Measurements from ENCODE around the gene ZSWIM6. TPM values are rescaled to one million over a fixed set of nuclear protein-coding genes. Genes with fewer than 3 reads are reported as not detected.

The ZSWIM6 gene
- total and polyA plus RNA-seq, 3 experiments from 2014 or later = 0.64 to 6.0 (median 5.9) TPM

DNA sequence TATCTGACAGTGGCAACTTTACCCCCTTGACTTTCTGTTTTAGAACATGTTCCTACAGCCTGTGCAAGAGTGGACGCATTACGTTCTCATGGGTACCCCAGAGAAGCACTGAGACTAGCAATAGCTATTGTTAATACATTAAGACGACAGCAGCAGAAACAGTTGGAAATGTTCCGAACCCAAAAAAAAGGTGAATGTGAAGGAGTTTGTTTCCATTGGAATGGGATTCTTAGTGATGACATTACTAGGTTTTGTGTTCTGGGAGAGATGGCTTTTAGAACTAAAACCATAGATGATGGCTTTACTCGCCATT is 194.1 kb downstream of the ZSWIM6 start:
- DNase-seq = no peak
- Mint-ChIP-seq H3K9me3 (no peaks in the 10 kb centered on the region), H3K27me3 (no peaks in the 10 kb centered on the region), H3K27ac (no peak overlapping the region), H3K4me1 (no peaks in the 10 kb centered on the region), H3K36me3 (peaks cover 29 to 56% (median 34%) of the 10 kb centered on the region in 3 donors), H3K4me3 (no peak overlapping the region)
- ChIA-PET CTCF (no interaction called here), POLR2A (no interaction called here)
- Histone ChIP-seq H3K27ac (ENCODE audit: low read depth, low read length) (no peak overlapping the region), H3K4me3 (ENCODE audit: low read length) (no peak overlapping the region), H3K4me1 (ENCODE audit: insufficient read depth, low read length) (no peaks in the 10 kb centered on the region), H3K27me3 (ENCODE audit: insufficient read depth, low read length, poor library complexity, severe bottlenecking) (no peaks in the 10 kb centered on the region), H3K36me3 (ENCODE audit: insufficient read depth, low read length) (no peaks in the 10 kb centered on the region), H3K9me3 (ENCODE audit: low read length) (no peaks in the 10 kb centered on the region)

DNA sequence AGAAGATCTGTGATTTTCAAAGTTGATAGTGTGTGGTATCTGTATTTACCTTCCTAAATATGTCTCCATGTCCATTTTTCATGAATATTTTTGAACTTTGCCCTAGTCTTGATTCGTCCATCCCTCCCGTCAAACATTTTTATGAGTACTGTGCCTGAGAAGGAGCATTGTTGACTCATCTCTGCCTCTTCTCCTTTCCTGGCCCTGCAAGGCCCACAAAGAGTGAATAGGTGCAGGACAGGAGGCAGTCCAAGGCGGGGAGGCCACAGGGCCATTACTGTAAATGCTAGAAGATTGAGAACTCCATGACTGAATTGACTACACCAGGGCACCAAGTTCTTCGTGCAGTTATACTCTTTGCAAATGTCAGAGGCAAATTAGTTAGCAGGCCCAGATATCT is 200.9 kb downstream of the ZSWIM6 start:
- Mint-ChIP-seq H3K4me3 (no peak overlapping the region), H3K4me1 (peaks cover 13 to 25% (median 13%) of the 10 kb centered on the region in 3 donors), H3K9me3 (peaks cover 0 to 11% (median 3%) of the 10 kb centered on the region in 5 donors), H3K36me3 (peaks cover 27 to 67% (median 43%) of the 10 kb centered on the region in 3 donors), H3K27ac (no peak overlapping the region), H3K27me3 (no peaks in the 10 kb centered on the region)
- no peaks in the 10 kb centered on the region for H3K9me3 ChIP-seq (ENCODE audit: low read length)
- H3K4me3 ChIP-seq (ENCODE audit: low read length) = no peak overlapping the region
- H3K36me3 ChIP-seq (ENCODE audit: insufficient read depth, low read length) = no peaks in the 10 kb centered on the region
- H3K27ac ChIP-seq (ENCODE audit: low read depth, low read length) = no peak overlapping the region
- ChIA-PET CTCF (no interaction called here), POLR2A (no interaction called here)
- peaks cover 7% of the 10 kb centered on the region for H3K4me1 ChIP-seq (ENCODE audit: insufficient read depth, low read length)
- DNase-seq = no peak
- no peaks in the 10 kb centered on the region for H3K27me3 ChIP-seq (ENCODE audit: insufficient read depth, low read length, poor library complexity, severe bottlenecking)

DNA sequence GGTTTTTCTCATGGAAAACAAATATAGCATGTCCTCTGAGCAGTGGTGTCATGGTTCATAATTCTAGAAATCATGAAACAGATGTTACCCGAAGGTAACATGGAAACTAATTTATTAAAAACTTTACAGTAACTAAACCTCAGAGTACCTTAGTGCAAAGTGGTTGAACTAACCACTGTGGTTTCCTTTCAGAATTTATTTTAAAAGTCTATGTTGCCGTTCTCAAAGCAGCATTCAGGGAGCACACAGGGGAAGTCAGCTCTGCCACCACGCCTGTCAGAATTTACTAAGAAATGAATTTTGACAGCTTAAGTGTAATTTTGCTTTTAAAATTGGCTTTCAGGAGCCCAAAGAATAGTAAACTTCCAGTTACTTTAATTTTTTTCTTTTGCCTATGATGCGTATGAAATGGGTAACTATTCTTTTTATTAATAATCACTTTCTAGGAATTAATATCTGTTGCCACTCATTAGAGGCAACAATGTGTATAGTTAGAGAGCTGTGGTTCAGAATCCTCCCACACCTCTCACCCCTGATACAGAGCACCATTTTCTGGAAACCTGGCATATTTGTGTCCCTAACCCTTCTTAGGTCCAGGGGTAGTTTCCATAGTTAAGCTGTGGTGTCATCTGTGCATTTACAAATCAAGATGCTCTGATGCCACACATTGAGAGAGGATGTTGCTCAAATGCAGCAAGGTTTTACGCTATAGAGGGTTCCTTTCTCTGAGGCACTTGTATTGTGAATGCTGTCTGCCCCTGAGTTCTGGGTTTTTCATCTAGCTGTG is 202.6 kb downstream of the ZSWIM6 start:
- H3K4me1 ChIP-seq (ENCODE audit: insufficient read depth, low read length) = peaks cover 7% of the 10 kb centered on the region
- no peak overlapping the region for H3K27ac ChIP-seq (ENCODE audit: low read depth, low read length)
- H3K9me3 ChIP-seq (ENCODE audit: low read length) = no peaks in the 10 kb centered on the region
- H3K27me3 ChIP-seq (ENCODE audit: insufficient read depth, low read length, poor library complexity, severe bottlenecking) = no peaks in the 10 kb centered on the region
- CTCF ChIA-PET = no interaction called here
- peak in 2 of 5 donors; percentile 6 to 13 for DNase-seq
- POLR2A ChIA-PET = no interaction called here
- no peak overlapping the region for H3K4me3 ChIP-seq (ENCODE audit: low read length)
- Mint-ChIP-seq H3K27ac (peak overlapping the region in 4 of 8 donors; percentile 4 to 72 (median 35)), H3K4me3 (no peak overlapping the region), H3K36me3 (peaks cover 41 to 77% (median 54%) of the 10 kb centered on the region in 3 donors), H3K9me3 (peaks cover 0 to 11% (median 3%) of the 10 kb centered on the region in 5 donors), H3K27me3 (no peaks in the 10 kb centered on the region), H3K4me1 (peaks cover 13 to 25% (median 13%) of the 10 kb centered on the region in 3 donors)
- H3K36me3 ChIP-seq (ENCODE audit: insufficient read depth, low read length) = peaks cover under 1% of the 10 kb centered on the region

DNA sequence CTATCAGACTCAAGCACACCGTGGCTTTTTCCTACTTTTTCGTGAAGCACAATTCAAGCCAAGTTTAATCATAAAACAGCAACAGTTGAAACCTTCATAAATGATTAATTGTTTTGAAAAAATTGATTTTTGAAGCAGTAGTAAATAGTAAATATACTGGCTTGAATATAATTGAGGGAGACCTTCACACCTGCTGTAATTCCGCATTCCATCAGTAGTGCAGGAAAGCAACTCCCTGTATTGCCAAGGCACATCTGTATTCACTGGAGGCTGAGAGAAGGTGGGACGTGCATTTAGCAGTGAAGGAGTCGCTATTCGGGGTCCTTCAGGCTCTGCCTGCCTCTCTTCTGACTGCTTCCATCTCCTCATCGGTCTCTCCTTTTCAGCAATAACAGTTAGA is 203.8 kb downstream of the ZSWIM6 start:
- Mint-ChIP-seq H3K4me1 (peaks cover 13 to 25% (median 13%) of the 10 kb centered on the region in 3 donors), H3K27ac (peak overlapping the region in 1 of 8 donors; percentile 78), H3K4me3 (no peak overlapping the region), H3K36me3 (peaks cover 35 to 76% (median 47%) of the 10 kb centered on the region in 3 donors), H3K9me3 (peaks cover 0 to 11% (median 3%) of the 10 kb centered on the region in 5 donors), H3K27me3 (no peaks in the 10 kb centered on the region)
- H3K4me1 ChIP-seq (ENCODE audit: insufficient read depth, low read length) = peaks cover 7% of the 10 kb centered on the region
- no peak overlapping the region for H3K27ac ChIP-seq (ENCODE audit: low read depth, low read length)
- no peaks in the 10 kb centered on the region for H3K9me3 ChIP-seq (ENCODE audit: low read length)
- POLR2A ChIA-PET = no interaction called here
- CTCF ChIA-PET = no interaction called here
- no peaks in the 10 kb centered on the region for H3K27me3 ChIP-seq (ENCODE audit: insufficient read depth, low read length, poor library complexity, severe bottlenecking)
- DNase-seq = no peak
- H3K4me3 ChIP-seq (ENCODE audit: low read length) = no peak overlapping the region
- peaks cover 7% of the 10 kb centered on the region for H3K36me3 ChIP-seq (ENCODE audit: insufficient read depth, low read length)

DNA sequence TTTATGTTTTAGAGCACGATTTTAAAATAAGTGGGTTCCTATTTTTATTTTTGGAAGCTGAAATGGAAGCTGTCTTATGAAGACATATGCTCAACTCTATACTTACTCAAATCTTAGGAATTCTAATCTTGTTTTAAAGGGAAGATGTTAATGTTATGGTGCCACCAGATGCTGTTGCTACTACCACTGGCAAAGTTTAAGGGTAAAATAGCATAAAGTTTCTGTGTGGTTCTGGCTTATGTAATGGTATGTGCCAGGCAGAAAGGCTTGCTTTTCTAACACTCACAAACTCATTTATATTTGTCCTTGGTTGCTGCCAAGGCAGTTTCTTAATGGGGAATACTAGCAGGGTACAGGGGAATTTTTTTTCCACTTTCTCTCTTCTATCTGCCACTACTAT is 204.9 kb downstream of the ZSWIM6 start:
- peaks cover 7% of the 10 kb centered on the region for H3K4me1 ChIP-seq (ENCODE audit: insufficient read depth, low read length)
- no peak for DNase-seq
- no peaks in the 10 kb centered on the region for H3K9me3 ChIP-seq (ENCODE audit: low read length)
- no peaks in the 10 kb centered on the region for H3K27me3 Mint-ChIP-seq
- H3K27ac Mint-ChIP-seq = no peak overlapping the region
- H3K36me3 ChIP-seq (ENCODE audit: insufficient read depth, low read length) = peaks cover 11% of the 10 kb centered on the region
- H3K27me3 ChIP-seq (ENCODE audit: insufficient read depth, low read length, poor library complexity, severe bottlenecking) = no peaks in the 10 kb centered on the region
- CTCF ChIA-PET = no interaction called here
- H3K4me1 Mint-ChIP-seq = peaks cover 13 to 25% (median 13%) of the 10 kb centered on the region in 3 donors
- H3K36me3 Mint-ChIP-seq = peaks cover 37 to 76% (median 51%) of the 10 kb centered on the region in 3 donors
- H3K27ac ChIP-seq (ENCODE audit: low read depth, low read length) = no peak overlapping the region
- peaks cover 0 to 16% (median 3%) of the 10 kb centered on the region in 5 donors for H3K9me3 Mint-ChIP-seq
- H3K4me3 Mint-ChIP-seq = no peak overlapping the region
- POLR2A ChIA-PET = no interaction called here
- no peak overlapping the region for H3K4me3 ChIP-seq (ENCODE audit: low read length)

DNA sequence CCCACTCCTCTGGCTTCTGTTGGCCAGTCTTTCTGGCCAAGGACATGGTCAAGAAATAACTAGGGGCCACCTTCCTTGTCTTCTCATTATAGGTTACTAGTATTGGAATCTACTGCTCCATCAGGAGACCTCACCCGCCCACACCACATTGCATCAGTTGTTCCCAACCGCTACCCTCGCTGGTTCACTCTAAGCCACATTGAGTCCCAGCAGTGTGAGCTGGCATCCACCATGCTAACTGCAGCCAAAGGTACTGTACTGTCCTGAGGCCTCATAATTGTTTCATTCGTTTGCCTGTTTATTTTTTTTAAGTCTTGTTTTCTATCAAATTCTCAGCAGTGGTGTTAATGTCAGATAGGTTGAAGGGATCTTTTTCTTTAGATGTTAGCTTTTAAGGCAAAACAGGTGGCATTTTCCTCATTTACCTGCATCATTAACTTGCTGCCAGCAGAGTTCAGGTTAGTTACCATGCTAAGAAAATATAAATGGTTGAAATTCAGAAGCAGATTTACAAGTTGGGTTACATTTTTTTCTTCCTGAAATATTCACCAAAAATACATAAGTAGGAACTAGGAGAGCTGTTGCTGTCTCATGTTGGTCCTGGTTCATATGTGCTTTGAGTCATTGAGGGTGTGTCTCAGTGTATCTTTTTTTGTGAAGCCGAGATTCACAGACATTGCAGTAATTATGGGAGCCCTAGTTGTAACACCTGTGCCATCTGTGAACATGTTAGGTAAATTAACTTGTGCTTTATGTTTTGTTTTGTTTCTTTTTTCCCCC is 206.9 kb downstream of the ZSWIM6 start:
- no peak for DNase-seq
- Histone ChIP-seq H3K27me3 (ENCODE audit: insufficient read depth, low read length, poor library complexity, severe bottlenecking) (no peaks in the 10 kb centered on the region), H3K9me3 (ENCODE audit: low read length) (no peaks in the 10 kb centered on the region), H3K27ac (ENCODE audit: low read depth, low read length) (no peak overlapping the region), H3K36me3 (ENCODE audit: insufficient read depth, low read length) (peaks cover 27% of the 10 kb centered on the region), H3K4me3 (ENCODE audit: low read length) (no peak overlapping the region), H3K4me1 (ENCODE audit: insufficient read depth, low read length) (peaks cover 7% of the 10 kb centered on the region)
- peaks cover 5 to 13% (median 7%) of the 10 kb centered on the region in 5 donors for H3K9me3 Mint-ChIP-seq
- ChIA-PET POLR2A (no interaction called here), CTCF (no interaction called here)
- peaks cover 50 to 79% (median 55%) of the 10 kb centered on the region in 3 donors for H3K36me3 Mint-ChIP-seq
- H3K27ac Mint-ChIP-seq = peak overlapping the region in 1 of 8 donors; percentile 10
- peaks cover 7 to 14% (median 9%) of the 10 kb centered on the region in 3 donors for H3K4me1 Mint-ChIP-seq
- H3K4me3 Mint-ChIP-seq = no peak overlapping the region
- no peaks in the 10 kb centered on the region for H3K27me3 Mint-ChIP-seq

DNA sequence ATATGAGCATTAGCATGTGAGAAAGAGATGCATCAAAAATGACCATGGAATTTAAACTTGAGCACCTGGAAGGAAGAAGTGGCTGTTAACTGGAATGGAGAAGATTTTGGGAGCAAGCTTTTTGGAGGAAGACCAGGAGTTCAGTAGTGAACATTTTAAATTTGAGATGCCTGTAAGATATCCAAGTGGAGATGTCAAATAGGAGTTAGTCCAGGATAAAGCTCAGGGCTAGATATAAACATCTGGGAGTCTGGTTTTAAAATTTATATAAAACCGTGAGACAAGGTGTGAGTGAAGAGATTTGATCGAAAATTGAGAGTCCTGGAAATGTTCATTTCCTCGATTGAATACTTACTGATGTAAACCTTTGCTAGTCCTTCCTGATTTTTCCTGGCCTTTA is 217.5 kb downstream of the ZSWIM6 start:
- DNase-seq = no peak
- ChIA-PET CTCF (no interaction called here), POLR2A (no interaction called here)
- Mint-ChIP-seq H3K9me3 (no peaks in the 10 kb centered on the region), H3K36me3 (peaks cover 10 to 18% (median 12%) of the 10 kb centered on the region in 3 donors), H3K27ac (no peak overlapping the region), H3K4me1 (no peaks in the 10 kb centered on the region), H3K27me3 (peaks cover 0 to 3% of the 10 kb centered on the region in 2 donors), H3K4me3 (no peak overlapping the region)
- Histone ChIP-seq H3K27me3 (ENCODE audit: insufficient read depth, low read length, poor library complexity, severe bottlenecking) (no peaks in the 10 kb centered on the region), H3K9me3 (ENCODE audit: low read length) (no peaks in the 10 kb centered on the region), H3K27ac (ENCODE audit: low read depth, low read length) (no peak overlapping the region), H3K4me1 (ENCODE audit: insufficient read depth, low read length) (no peaks in the 10 kb centered on the region), H3K4me3 (ENCODE audit: low read length) (no peak overlapping the region), H3K36me3 (ENCODE audit: insufficient read depth, low read length) (no peaks in the 10 kb centered on the region)

DNA sequence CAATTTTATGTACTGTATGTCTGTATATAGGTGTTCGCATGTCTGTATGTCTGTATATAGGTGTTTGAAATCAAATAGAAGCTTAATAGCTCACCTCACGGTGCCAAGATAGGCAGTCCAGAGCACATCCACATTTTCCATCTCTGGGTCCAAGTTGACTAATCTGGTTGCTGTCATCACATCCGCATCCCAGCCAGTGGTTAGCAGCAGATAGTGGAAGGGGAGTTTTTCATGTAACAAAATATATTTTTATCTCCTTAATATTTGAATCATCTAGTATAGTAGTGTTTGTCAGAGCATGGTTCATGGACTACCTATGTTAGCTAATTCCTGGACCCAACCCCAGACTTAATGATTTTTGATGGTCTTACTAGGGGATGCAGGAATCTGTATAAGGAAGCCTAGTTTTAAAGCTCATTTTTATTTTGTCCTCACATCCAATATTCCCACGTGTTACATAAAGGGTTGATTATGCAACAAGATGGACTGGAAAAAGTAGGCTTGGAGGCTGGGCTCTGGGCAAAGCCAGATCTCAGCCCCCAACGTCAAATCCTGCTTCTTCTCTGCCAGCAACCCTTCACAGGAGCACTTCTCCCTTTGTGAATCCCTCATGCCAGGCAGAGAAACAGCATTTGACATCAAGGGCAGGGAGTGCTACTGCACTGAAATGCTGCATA is 219.7 kb downstream of the ZSWIM6 start:
- Histone ChIP-seq H3K36me3 (ENCODE audit: insufficient read depth, low read length) (no peaks in the 10 kb centered on the region), H3K27me3 (ENCODE audit: insufficient read depth, low read length, poor library complexity, severe bottlenecking) (no peaks in the 10 kb centered on the region), H3K4me1 (ENCODE audit: insufficient read depth, low read length) (no peaks in the 10 kb centered on the region), H3K4me3 (ENCODE audit: low read length) (no peak overlapping the region), H3K9me3 (ENCODE audit: low read length) (no peaks in the 10 kb centered on the region), H3K27ac (ENCODE audit: low read depth, low read length) (no peak overlapping the region)
- Mint-ChIP-seq H3K27ac (no peak overlapping the region), H3K27me3 (peaks cover 9 to 11% of the 10 kb centered on the region in 2 donors), H3K9me3 (no peaks in the 10 kb centered on the region), H3K36me3 (peaks cover under 1 to 7% (median 1%) of the 10 kb centered on the region in 3 donors), H3K4me1 (no peaks in the 10 kb centered on the region), H3K4me3 (no peak overlapping the region)
- ChIA-PET CTCF (no interaction called here), POLR2A (no interaction called here)
- no peak for DNase-seq

Measured in CD8-positive, alpha-beta memory T cell (primary cell).